Activated CD8-positive, alpha-beta memory T cell treated with anti-CD3 and anti-CD28 coated beads for 48 hours (primary cell): ENCODE results near the gene RBM22.

Experiments
- DNase-seq, 3 experiments: peaks; one replicate each; pipeline ENCODE4 v3.0.0-alpha.2; 2020; ENCODE audit warnings: low read depth in 2 of 3, low spot score in 2 of 3

Gene RBM22

GRCh38 chr5:150653145-150653761 is 47.6 kb downstream of the RBM22 start:
- no peak for DNase-seq

GRCh38 chr5:150651924-150652671 is 48.8 kb downstream of the RBM22 start:
- DNase-seq: no peak

- DNase-seq: no peak
These were observed 49.5 kb downstream of the RBM22 start for GRCh38 chr5:150651382-150651781.

- DNase-seq: no peak
These were observed 50.5 kb downstream of the RBM22 start for GRCh38 chr5:150650021-150651006.

GRCh38 chr5:150649108-150650020 is 51.5 kb downstream of the RBM22 start:
- no peak for DNase-seq

GRCh38 chr5:150648294-150649107 is 52.4 kb downstream of the RBM22 start:
- no peak for DNase-seq

- no peak for DNase-seq
These were observed 53.3 kb downstream of the RBM22 start for GRCh38 chr5:150647275-150648251.

GRCh38 chr5:150645070-150645700 is 55.7 kb downstream of the RBM22 start:
- DNase-seq: no peak

- no peak for DNase-seq
These were observed 56.3 kb downstream of the RBM22 start for GRCh38 chr5:150644514-150644913.

- no peak for DNase-seq
These were observed 56.8 kb downstream of the RBM22 start for GRCh38 chr5:150644058-150644457.

- DNase-seq: no peak
These were observed 57.7 kb downstream of the RBM22 start for GRCh38 chr5:150642991-150643710.

- no peak for DNase-seq
These were observed 58.3 kb downstream of the RBM22 start for GRCh38 chr5:150642567-150642927.

- DNase-seq: no peak
These were observed 58.9 kb downstream of the RBM22 start for GRCh38 chr5:150641824-150642566.

GRCh38 chr5:150641006-150641570 is 59.8 kb downstream of the RBM22 start:
- no peak for DNase-seq
